ENCODE results near the gene TYW1B.

- TF ChIP-seq CTCF (conservative IDR thresholded peaks at IDR 0.05), result no peak
- TF ChIP-seq ZFX (IDR thresholded peaks at IDR 0.05), result no peak
Observed at GRCh38 chr7:72754312-72754711, 73.7 kb downstream of the TYW1B start.
